DOHH2 (cell line): ENCODE results near the gene GRIN2D.

Experiments used
- H3F3A ChIP-seq: fragments of 200-600 bp; sonication (generic), shearing (Covaris generic); 2 replicates; pipeline ENCODE4 v1.6.0; 2016; ENCODE audit warnings: antibody characterized with exemption, mild to moderate bottlenecking; ENCODE audit not compliant: control insufficient read depth, insufficient read depth
- H3K27ac ChIP-seq: fragments of 200-600 bp; sonication (generic); 2 replicates; pipeline ENCODE4 v1.5.1; 2014; ENCODE audit warnings: low read depth, mild to moderate bottlenecking, low read length, moderate library complexity
- H3K27me3 ChIP-seq: fragments of 200-600 bp; sonication (generic); 2 replicates; pipeline ENCODE4 v1.6.1; 2014; ENCODE audit warnings: mild to moderate bottlenecking, low read length, mixed read lengths; ENCODE audit not compliant: control insufficient read depth
- H3K36me3 ChIP-seq: fragments of 200-600 bp; sonication (generic); 2 replicates; pipeline ENCODE4 v1.6.1; 2014; ENCODE audit warnings: mild to moderate bottlenecking, low read length, moderate library complexity, mixed read lengths; ENCODE audit not compliant: control insufficient read depth
- H3K4me1 ChIP-seq: fragments of 200-600 bp; sonication (generic); 2 replicates; pipeline ENCODE4 v1.6.1; 2014; ENCODE audit warnings: mild to moderate bottlenecking, low read length, mixed read lengths; ENCODE audit not compliant: control insufficient read depth
- H3K4me2 ChIP-seq: fragments of 200-600 bp; sonication (generic); 2 replicates; pipeline ENCODE4 v1.6.0; 2014; ENCODE audit warnings: mild to moderate bottlenecking, low read length, moderate library complexity
- H3K4me3 ChIP-seq: fragments of 200-600 bp; sonication (generic); 2 replicates; pipeline ENCODE4 v1.5.1; 2014; ENCODE audit warnings: mild to moderate bottlenecking, low read length, mixed read lengths
- H3K79me2 ChIP-seq: fragments of 200-600 bp; sonication (generic); 2 replicates; pipeline ENCODE4 v1.6.1; 2014; ENCODE audit warnings: mild to moderate bottlenecking, low read length, mixed read lengths; ENCODE audit not compliant: control insufficient read depth
- H3K9me2 ChIP-seq: fragments of 200-600 bp; sonication (generic); replicated peaks from 2 replicates; pipeline ENCODE4 v1.6.1; 2014; ENCODE audit warnings: mild to moderate bottlenecking, low read length, mixed read lengths; ENCODE audit not compliant: control insufficient read depth
- H3K9me3 ChIP-seq: fragments of 200-600 bp; sonication (generic); 2 replicates; pipeline ENCODE4 v1.6.1; 2014; ENCODE audit warnings: antibody characterized with exemption, low read length, mixed read lengths; ENCODE audit not compliant: control insufficient read depth, insufficient read depth
- H4K20me1 ChIP-seq: fragments of 200-600 bp; sonication (generic); 2 replicates; pipeline ENCODE4 v1.6.0; 2014; ENCODE audit warnings: low read depth, mild to moderate bottlenecking, antibody characterized with exemption, low read length, moderate library complexity; ENCODE audit not compliant: control insufficient read depth, insufficient read depth
- CTCF ChIP-seq: fragments of 200-600 bp; sonication (generic); IDR thresholded peaks from one replicate; pipeline ENCODE4 v1.5.1; 2014; ENCODE audit warnings: antibody characterized with exemption, mild to moderate bottlenecking, low read depth, low read length; ENCODE audit not compliant: poor library complexity, severe bottlenecking
- EZH2phosphoT487 ChIP-seq: fragments of 200-600 bp; sonication (generic); IDR thresholded peaks from 2 replicates; pipeline ENCODE4 v1.6.1; 2017; ENCODE audit warnings: borderline replicate concordance, mild to moderate bottlenecking, antibody characterized with exemption, low read length, moderate library complexity, mixed read lengths

The GRIN2D gene

GRCh38 chr19:48392860-48393558, 459 bp upstream of the GRIN2D start:
- Histone ChIP-seq H3K27me3 (peaks cover 57% of the 10 kb centered on the region), H3K9me3 (no peaks in the 10 kb centered on the region), H3K79me2 (peaks cover 24% of the 10 kb centered on the region), H3K4me3 (no peak overlapping the region), H4K20me1 (peaks cover 3% of the 10 kb centered on the region; the same call in 1 of the 2 replicates), H3F3A (no peaks in the 10 kb centered on the region), H3K9me2 (no peaks in the 10 kb centered on the region), H3K27ac (no peak overlapping the region), H3K4me2 (peak overlapping the region; percentile 39; the same call in 1 of the 2 replicates), H3K36me3 (peaks cover 24% of the 10 kb centered on the region), H3K4me1 (peaks cover 27% of the 10 kb centered on the region)
- no peak for TF ChIP-seq CTCF
- TF ChIP-seq EZH2phosphoT487: no peak

- peaks cover 18% of the 10 kb centered on the region for H3K79me2 ChIP-seq
- peaks cover 3% of the 10 kb centered on the region; the same call in 1 of the 2 replicates for H4K20me1 ChIP-seq
- H3F3A ChIP-seq: 0 out of 2 replicates have a peak, but pooled peaks cover 4% of the 10 kb centered on the region
- no peak for TF ChIP-seq CTCF
- peak; percentile 97 for TF ChIP-seq EZH2phosphoT487
- peak overlapping the region; percentile 39 for H3K4me2 ChIP-seq
- H3K9me2 ChIP-seq: no peaks in the 10 kb centered on the region
- peaks cover 33% of the 10 kb centered on the region for H3K4me1 ChIP-seq
- no peak overlapping the region for H3K4me3 ChIP-seq
- H3K9me3 ChIP-seq: no peaks in the 10 kb centered on the region
- H3K27me3 ChIP-seq: peaks cover 59% of the 10 kb centered on the region
- H3K36me3 ChIP-seq: peaks cover 9% of the 10 kb centered on the region
- no peak overlapping the region for H3K27ac ChIP-seq
Measured at GRCh38 chr19:48394331-48395169, 1.1 kb downstream of the GRIN2D start.

GRCh38 chr19:48395170-48395455, 1.6 kb downstream of the GRIN2D start:
- H3K9me2 ChIP-seq: no peaks in the 10 kb centered on the region
- peaks cover 12% of the 10 kb centered on the region for H3K79me2 ChIP-seq
- H3K4me1 ChIP-seq: peaks cover 37% of the 10 kb centered on the region
- TF ChIP-seq CTCF: no peak
- TF ChIP-seq EZH2phosphoT487: no peak
- peaks cover 59% of the 10 kb centered on the region for H3K27me3 ChIP-seq
- 0 out of 2 replicates have a peak, but pooled peaks cover 4% of the 10 kb centered on the region for H3F3A ChIP-seq
- peaks cover 9% of the 10 kb centered on the region; the same call in 1 of the 2 replicates for H3K36me3 ChIP-seq
- H3K9me3 ChIP-seq: no peaks in the 10 kb centered on the region
- H4K20me1 ChIP-seq: peaks cover 3% of the 10 kb centered on the region; the same call in 1 of the 2 replicates
- H3K4me2 ChIP-seq: no peak overlapping the region
- H3K27ac ChIP-seq: no peak overlapping the region
- H3K4me3 ChIP-seq: no peak overlapping the region
